Measurements from ENCODE around the gene RALGAPB.
A peak's percentile ranks its signal among the peaks of the same experiment; 100 is the strongest.

GRCh38 chr20:38446441-38447209 lies 26.0 kb upstream of the RALGAPB start:
- TF ChIP-seq, protein P1, sequence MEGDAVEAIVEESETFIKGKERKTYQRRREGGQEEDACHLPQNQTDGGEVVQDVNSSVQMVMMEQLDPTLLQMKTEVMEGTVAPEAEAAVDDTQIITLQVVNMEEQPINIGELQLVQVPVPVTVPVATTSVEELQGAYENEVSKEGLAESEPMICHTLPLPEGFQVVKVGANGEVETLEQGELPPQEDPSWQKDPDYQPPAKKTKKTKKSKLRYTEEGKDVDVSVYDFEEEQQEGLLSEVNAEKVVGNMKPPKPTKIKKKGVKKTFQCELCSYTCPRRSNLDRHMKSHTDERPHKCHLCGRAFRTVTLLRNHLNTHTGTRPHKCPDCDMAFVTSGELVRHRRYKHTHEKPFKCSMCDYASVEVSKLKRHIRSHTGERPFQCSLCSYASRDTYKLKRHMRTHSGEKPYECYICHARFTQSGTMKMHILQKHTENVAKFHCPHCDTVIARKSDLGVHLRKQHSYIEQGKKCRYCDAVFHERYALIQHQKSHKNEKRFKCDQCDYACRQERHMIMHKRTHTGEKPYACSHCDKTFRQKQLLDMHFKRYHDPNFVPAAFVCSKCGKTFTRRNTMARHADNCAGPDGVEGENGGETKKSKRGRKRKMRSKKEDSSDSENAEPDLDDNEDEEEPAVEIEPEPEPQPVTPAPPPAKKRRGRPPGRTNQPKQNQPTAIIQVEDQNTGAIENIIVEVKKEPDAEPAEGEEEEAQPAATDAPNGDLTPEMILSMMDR (IDR thresholded peaks at IDR 0.05; ENCODE audit: low read depth, low read length), result peak; percentile 88
- TF ChIP-seq POLR2A (IDR thresholded peaks at IDR 0.05; ENCODE audit: extremely low read depth, insufficient read length), result peak; percentile 97
- TF ChIP-seq MAX (IDR thresholded peaks at IDR 0.05; ENCODE audit: low read depth, low read length), result peak; percentile 78; the same call in 1 of the 2 replicates
- TF ChIP-seq MYC (IDR thresholded peaks at IDR 0.05; ENCODE audit: low read depth, low read length), result peak; percentile 94

Data from NB4 (cell line).